ENCODE measurements around the gene EFNB2. TPM values are rescaled to one million over a fixed set of nuclear protein-coding genes. Genes with fewer than 3 reads are reported as not detected.

The EFNB2 gene
- total and polyA plus RNA-seq, 2 of the 8 experiments (the other 6 are each of a cell fraction or from before 2014, with no cell fraction given) = 8.2 to 12.0 TPM

DNA sequence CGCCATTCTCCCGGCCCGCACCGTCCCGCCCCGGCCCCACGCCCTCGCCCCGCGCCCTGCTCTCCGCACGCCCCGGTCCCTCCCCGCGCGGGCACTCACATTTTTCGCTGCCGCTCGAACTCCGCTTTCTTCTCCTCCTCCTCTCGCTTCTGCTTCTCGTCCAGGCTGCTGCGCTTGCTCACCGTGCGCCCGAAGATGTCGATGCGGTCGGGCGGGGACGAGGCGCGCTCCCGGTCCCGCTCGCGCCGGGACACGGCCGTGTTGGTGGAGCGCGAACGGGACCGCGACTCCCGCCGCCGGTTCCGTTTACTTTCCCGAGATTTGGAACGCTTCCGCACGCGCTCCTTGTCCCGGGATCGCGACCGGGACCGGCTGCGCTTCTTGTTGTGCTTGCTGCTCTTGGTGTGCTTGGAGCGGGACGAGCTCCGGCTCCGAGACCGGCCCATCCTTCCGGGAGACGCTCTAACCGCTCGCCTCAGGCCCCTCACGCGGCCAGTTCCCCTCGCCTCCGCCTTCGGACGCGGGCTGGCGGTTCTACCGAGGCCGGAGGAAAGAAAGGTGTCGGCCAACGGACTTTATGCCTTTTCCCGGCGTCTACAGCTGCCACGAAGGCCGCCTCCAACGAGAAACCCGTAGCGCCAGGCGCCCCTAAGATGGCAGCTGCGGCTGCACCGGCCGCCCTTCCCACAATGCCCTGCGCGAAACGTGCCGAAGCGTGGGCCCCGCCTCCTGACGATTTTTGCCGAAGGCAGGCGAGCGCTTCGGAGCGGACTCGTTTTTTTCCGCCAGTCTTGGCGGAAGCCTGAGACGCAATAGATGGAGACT is 32.2 kb upstream of the EFNB2 start, which contains the start of gene ARGLU1 (continued):
- peak; percentile 26 for TF ChIP-seq SAP30 (IDR thresholded peaks at IDR 0.05; ENCODE audit: insufficient read depth, insufficient replicate concordance, low read length)
- no peak for TF ChIP-seq RFX5 (IDR thresholded peaks at IDR 0.05; ENCODE audit: borderline replicate concordance, low read depth, low read length)
- TF ChIP-seq PHF8 (conservative IDR thresholded peaks at IDR 0.05; ENCODE audit: low read depth, low read length) = peak; percentile 97
- no peak for TF ChIP-seq NANOG (IDR thresholded peaks at IDR 0.05; ENCODE audit: insufficient read depth, low read depth, low read length, poor library complexity, severe bottlenecking)
- TF ChIP-seq GABPA (IDR thresholded peaks at IDR 0.05; ENCODE audit: borderline replicate concordance, insufficient read depth, low read length) = no peak
- 0 out of 4 replicates have a peak, but pooled peaks of 1 of the 2 experiments have one; percentile 21 for TF ChIP-seq HDAC2 (IDR thresholded peaks at IDR 0.05; ENCODE audit: borderline replicate concordance in 1 of 2, low read depth in 2 of 2, low read length in 2 of 2)
- TF ChIP-seq CBX5 (IDR thresholded peaks at IDR 0.05; ENCODE audit: low read depth, low read length) = no peak
- TF ChIP-seq CREB1 (IDR thresholded peaks at IDR 0.05) = peak; percentile 16; the same call in 1 of the 2 replicates
- TF ChIP-seq KDM4A (IDR thresholded peaks at IDR 0.05; ENCODE audit: low read depth, low read length, severe bottlenecking) = peak; percentile 65
- TF ChIP-seq BACH1 (IDR thresholded peaks at IDR 0.05; ENCODE audit: low read length) = no peak
- TF ChIP-seq SIN3A (conservative IDR thresholded peaks at IDR 0.05 in 1 of 2, IDR thresholded peaks at IDR 0.05 in 1 of 2; ENCODE audit: low read depth in 1 of 2, low read length in 2 of 2) = peak in 1 of 2 experiments; percentile 78; a peak in 1 of 4 replicates
- peak; percentile 65 for TF ChIP-seq TAF7 (optimal IDR thresholded peaks at IDR 0.05; ENCODE audit: borderline replicate concordance, low read depth, low read length)
- no peak for TF ChIP-seq CEBPB (IDR thresholded peaks at IDR 0.05; ENCODE audit: low read depth, low read length)
- peak; percentile 82 for TF ChIP-seq ASH2L (IDR thresholded peaks at IDR 0.05; ENCODE audit: low read length)
- TF ChIP-seq BCL11A (IDR thresholded peaks at IDR 0.05; ENCODE audit: low read depth in 2 of 2, low read length in 2 of 2) = no peak
- TF ChIP-seq, protein P1, sequence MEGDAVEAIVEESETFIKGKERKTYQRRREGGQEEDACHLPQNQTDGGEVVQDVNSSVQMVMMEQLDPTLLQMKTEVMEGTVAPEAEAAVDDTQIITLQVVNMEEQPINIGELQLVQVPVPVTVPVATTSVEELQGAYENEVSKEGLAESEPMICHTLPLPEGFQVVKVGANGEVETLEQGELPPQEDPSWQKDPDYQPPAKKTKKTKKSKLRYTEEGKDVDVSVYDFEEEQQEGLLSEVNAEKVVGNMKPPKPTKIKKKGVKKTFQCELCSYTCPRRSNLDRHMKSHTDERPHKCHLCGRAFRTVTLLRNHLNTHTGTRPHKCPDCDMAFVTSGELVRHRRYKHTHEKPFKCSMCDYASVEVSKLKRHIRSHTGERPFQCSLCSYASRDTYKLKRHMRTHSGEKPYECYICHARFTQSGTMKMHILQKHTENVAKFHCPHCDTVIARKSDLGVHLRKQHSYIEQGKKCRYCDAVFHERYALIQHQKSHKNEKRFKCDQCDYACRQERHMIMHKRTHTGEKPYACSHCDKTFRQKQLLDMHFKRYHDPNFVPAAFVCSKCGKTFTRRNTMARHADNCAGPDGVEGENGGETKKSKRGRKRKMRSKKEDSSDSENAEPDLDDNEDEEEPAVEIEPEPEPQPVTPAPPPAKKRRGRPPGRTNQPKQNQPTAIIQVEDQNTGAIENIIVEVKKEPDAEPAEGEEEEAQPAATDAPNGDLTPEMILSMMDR (IDR thresholded peaks at IDR 0.05; ENCODE audit: control extremely low read depth in 1 of 3, insufficient read depth in 1 of 3, low read depth in 1 of 3, low read length in 3 of 3) = no peak
- TF ChIP-seq JUND (IDR thresholded peaks at IDR 0.05; ENCODE audit: low read length) = no peak
- TF ChIP-seq, protein P2, sequence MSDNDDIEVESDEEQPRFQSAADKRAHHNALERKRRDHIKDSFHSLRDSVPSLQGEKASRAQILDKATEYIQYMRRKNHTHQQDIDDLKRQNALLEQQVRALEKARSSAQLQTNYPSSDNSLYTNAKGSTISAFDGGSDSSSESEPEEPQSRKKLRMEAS (IDR thresholded peaks at IDR 0.05) = peak; percentile 69
- peak; percentile 93 for TF ChIP-seq YY1 (IDR thresholded peaks at IDR 0.05; ENCODE audit: low read depth, low read length)
- TF ChIP-seq SIRT6 (IDR thresholded peaks at IDR 0.05; ENCODE audit: low read length) = no peak
- TF ChIP-seq POLR2A (IDR thresholded peaks at IDR 0.05; ENCODE audit: control extremely low read depth in 1 of 2, low read depth in 2 of 2, low read length in 2 of 2) = peak; percentile 95 to 97

Data from H1 (cell line).